ENCODE results near the gene HSPD1.
A peak's percentile ranks its signal among the peaks of the same experiment; 100 is the strongest.
"Not testable (repeated sequence)": the region's sequence is repeated elsewhere in the genome, so short reads cannot be mapped to it uniquely, and the experiment has no call there.

HSPD1 gene

DNA sequence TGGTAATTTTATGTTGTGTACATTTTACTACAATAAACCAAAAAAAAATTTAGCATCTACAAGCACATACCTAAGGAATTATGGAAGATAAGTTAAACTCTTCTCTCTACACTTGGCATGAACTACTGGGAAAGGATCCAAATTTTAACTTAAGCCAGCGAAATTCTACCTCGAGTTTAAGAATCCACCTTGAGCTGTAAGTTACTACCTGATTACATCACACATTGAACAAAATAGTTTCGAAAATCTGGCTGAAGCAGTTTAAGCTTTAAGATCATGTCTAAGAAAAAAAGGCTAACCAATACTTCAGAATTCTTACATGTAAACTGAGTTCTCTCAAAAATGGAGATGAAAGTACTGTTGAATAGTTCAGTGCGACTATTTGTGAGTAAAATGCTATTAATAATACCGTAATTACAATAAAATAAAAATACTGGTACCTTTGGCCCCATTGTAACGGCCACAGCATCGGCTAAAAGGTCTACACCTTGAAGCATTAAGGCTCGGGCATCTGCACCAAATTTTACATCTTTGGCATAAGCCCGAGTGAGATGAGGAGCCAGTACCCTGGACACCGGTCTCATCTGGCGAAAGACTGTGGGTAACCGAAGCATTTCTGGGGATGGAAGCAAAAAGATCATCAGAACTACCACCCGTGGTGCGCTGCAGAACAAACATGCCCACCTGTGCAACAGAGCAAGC, 1.3 kb downstream of the HSPD1 start:
- FAIRE-seq (no peak), DNase-seq (ENCODE audit: extremely low spot score, insufficient read length, low read depth) (no peak)

DNA sequence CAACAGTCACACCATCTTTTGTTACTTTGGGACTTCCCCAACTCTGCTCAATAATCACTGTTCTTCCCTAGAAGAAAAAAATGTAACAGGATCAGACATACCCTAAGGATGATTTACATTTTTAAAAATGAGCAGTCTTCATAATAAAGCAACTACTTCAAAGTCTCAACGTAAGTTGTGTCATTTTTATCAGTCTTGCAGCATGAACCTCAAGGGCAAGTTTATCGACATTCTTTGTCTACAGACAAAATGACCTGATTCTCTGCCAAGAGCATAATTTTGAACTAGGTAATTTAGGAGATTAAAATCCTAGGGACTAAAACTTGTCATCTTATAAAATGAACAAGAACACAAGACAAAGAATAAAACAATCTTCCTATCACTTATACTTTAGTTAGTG, 2.3 kb downstream of the HSPD1 start:
- DNase-seq (ENCODE audit: extremely low spot score, insufficient read length, low read depth) (no peak), FAIRE-seq (no peak)

DNA sequence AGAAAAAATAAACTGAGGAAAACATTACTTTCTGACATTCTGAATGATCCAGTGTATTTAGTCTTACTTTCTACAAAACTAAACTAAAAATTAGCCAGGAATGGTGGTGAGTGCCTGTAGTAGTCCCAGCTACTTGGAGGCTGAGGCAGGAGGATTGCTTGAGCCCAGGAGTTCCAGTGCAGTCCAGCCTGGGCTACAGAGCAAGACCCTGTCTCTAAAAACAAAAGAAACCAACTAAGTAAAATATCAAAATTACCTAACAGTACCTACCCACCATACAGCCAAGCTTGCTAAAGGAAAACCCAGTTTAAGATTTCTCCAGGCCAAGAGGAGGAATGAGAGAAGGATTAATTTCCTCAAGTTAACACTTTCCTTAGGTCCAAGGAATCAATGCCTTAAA, 2.9 kb downstream of the HSPD1 start:
- DNase-seq (ENCODE audit: extremely low spot score, insufficient read length, low read depth) (no peak), FAIRE-seq (no peak)

DNA sequence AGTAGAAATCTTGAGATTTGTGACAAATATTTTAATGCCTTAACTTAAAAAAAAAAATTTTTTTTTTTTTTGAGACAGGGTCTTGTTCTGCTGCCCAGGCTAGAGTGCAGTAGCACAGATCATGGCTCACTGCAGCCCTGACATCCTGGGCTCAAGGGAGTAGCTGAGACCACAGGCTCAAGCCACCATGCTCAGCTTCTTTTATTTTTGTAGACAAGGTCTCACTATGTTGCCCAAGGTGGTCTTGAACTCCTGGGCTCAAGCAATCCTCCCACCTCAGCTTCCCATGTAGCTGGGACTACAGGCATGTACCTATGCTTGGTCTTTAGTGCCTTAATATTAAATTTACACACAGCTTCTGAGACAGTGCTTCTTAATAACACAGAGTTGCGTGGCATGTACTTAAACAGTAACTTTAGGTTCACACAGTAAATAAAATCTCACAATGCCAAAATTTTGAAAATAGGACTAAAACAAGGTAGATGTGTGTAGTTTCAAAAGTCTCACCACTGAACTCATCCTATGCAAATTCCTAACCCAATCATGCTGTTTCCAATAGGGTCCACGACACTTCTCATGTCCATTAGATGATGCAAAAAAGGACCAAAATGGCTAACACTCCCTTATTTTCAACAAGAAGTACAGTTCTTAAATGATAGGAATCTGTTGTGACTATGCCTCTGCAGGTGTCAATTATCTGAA, 4.1 kb downstream of the HSPD1 start:
- FAIRE-seq (no peak), DNase-seq (ENCODE audit: extremely low spot score, insufficient read length, low read depth) (no peak)

GRCh38 chr2:197487385-197487784, 12.3 kb downstream of the HSPD1 start:
- DNase-seq (ENCODE audit: extremely low spot score, insufficient read length, low read depth) (no peak), FAIRE-seq (no peak)

GRCh38 chr2:197486175-197486574, 13.5 kb downstream of the HSPD1 start:
- no peak for DNase-seq (ENCODE audit: extremely low spot score, insufficient read length, low read depth)
- no peak for FAIRE-seq

DNA sequence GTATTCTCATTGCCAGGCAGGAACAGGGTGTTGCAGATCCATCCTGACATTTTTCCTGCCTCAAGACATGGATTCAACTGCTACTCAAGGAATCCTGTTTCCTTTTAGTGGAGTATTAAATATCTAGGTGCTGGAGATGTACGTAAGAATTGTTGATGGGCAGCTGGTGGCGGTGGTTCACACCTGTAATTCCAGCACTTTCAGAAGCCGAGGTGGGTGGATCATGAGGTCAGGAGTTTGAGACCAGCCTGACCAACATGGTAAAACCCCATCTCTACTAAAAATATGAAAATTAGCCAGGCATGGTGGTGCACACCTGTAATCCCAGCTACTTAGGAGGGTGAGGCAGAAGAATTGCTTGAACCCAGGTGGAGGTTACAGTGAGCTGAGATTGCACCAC, 15.4 kb downstream of the HSPD1 start:
- DNase-seq (ENCODE audit: extremely low spot score, insufficient read length, low read depth); FAIRE-seq: not testable (repeated sequence)

GRCh38 chr2:197480165-197481036, 19.2 kb downstream of the HSPD1 start:
- no peak for DNase-seq (ENCODE audit: extremely low spot score, insufficient read length, low read depth)
- FAIRE-seq = no peak

DNA sequence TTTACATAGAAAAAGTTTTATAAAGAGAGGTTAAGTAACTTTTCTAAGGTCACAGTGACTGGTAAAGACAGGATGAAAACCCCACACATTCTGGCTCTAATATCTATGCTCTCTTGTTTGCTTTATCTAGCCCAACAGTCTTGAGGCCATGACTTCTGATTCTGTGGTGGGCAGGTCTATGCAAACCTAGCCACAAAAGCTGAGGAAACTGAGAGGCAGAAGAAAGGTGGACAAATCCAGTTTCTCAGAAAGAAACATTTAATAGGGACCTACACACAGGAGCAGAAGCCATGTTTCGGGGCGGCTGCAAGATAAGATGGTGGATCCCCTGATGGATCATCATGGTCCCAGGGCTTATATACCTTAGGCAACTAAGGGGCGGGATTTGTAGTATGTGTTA, 21.8 kb downstream of the HSPD1 start:
- FAIRE-seq (no peak), DNase-seq (ENCODE audit: extremely low spot score, insufficient read length, low read depth) (no peak)

DNA sequence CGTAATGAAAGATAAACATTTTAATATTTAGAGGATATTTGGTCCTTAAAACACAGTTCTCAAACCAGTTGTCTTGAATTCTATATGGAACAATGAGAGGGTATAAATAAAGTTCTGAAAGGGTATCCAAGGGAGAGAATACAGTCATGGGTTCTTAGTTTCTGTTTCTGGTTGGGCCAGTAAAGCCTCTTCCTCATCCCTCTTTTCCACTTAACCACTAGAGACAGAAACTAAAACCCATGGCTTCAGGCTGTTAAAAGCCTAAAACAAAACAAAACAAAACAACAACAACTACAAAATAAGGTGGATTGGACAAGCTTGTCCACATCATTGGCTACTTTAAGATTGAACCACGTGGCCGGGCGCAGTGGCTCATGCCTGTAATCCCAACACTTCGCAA, 27.5 kb downstream of the HSPD1 start:
- no peak for FAIRE-seq
- DNase-seq (ENCODE audit: extremely low spot score, insufficient read length, low read depth) = no peak

DNA sequence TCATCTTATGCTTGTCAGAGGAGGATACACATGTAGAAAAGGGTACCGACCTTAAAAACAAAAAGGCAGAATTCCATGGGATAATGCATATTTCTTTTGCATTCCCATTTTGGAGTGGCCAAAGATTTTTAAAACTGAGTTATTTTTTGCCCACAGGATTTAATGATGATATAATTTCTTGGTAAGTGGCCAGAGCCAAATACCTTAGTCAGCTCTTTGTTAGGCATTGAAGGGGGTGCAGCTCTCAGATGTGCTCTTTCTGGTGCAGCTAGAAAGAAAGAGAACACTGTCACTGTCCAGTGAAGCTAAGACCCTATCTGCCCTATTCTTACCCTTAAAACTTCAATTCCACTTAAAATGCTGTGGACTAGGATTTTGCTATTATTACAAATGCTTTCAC, 35.5 kb downstream of the HSPD1 start:
- DNase-seq (ENCODE audit: extremely low spot score, insufficient read length, low read depth) (no peak), FAIRE-seq (no peak)

- DNase-seq (ENCODE audit: extremely low spot score, insufficient read length, low read depth) (no peak), FAIRE-seq (no peak)
Observed at GRCh38 chr2:197461057-197461456, 38.6 kb downstream of the HSPD1 start.

- FAIRE-seq (no peak), DNase-seq (ENCODE audit: extremely low spot score, insufficient read length, low read depth) (no peak)
Observed at GRCh38 chr2:197460649-197461048, 39.0 kb downstream of the HSPD1 start.

DNA sequence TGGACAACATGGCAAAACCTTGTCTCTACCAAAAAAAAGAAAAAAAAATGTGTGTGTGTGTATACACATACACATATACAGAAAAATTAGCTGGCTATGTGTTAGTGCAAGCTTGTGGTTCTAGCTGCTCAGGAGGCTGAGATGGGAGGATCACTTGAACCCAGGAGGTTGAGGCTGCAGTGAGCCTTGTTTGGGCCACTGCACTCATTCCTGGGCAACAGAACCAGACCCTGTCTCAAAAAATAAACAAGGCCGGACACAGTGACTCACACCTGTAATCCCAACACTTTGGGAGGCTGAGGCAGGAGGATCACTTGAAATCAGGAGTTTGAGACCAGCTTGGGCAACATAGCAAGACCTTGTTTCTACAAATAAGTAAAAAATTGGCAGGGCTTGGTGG, 44.2 kb downstream of the HSPD1 start:
- FAIRE-seq (no peak), DNase-seq (ENCODE audit: extremely low spot score, insufficient read length, low read depth) (no peak)

DNA sequence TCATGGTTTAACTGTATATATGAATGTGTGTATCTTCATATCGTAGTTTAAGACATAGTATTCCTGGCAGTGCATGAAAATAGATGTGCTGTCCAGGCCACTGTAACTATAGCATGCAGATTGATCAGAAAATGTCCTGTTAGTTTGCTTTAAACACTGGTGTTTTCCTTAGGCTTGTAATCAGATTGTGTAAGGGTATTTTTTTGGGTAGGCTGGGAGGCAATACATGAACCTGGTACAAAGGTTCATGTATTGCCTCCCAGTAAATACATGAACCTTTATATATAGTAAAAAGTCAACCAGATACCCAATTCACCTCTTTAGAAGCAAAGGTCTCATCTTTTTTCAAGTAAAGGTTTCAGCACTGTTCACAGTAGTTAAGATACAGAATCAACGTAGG, 44.7 kb downstream of the HSPD1 start:
- DNase-seq (ENCODE audit: extremely low spot score, insufficient read length, low read depth) (no peak), FAIRE-seq (no peak)

DNA sequence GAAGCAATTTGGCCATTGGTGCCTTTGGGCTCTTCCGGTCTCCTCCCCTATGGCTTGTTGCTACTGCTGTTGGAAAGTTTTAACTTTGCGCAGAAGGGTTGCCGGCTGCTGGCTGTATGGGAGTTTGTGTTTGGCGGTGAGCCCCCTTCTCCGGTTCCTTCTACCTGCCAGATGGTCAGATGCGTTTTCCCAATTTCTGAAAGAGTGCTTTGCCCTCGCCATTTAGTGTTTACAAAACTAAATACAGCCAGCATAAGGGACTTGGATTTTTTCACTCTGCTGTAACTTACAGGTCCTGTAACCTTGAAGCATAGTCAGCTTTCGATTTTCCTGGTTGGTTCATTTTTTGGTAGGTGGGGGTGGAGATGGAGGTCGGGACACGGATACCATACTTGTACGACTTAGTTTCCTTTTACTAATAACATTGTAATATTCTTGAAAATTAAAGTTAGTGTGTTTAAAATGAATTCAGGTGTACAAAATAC, 45.7 kb downstream of the HSPD1 start:
- peak; percentile 32 for DNase-seq (ENCODE audit: extremely low spot score, insufficient read length, low read depth)
- no peak for FAIRE-seq

GRCh38 chr2:197453123-197453913, 46.3 kb downstream of the HSPD1 start, which contains the start of gene COQ10B:
COQ10B (plus strand) TSS chr2:197453552; CDS start chr2:197453561, 9 bp downstream.
- DNase-seq (ENCODE audit: extremely low spot score, insufficient read length, low read depth) (peak; percentile 92), FAIRE-seq (peak; percentile 99)

- DNase-seq (ENCODE audit: extremely low spot score, insufficient read length, low read depth) (no peak), FAIRE-seq (no peak)
Observed at GRCh38 chr2:197452754-197453122, 46.9 kb downstream of the HSPD1 start.

DNA sequence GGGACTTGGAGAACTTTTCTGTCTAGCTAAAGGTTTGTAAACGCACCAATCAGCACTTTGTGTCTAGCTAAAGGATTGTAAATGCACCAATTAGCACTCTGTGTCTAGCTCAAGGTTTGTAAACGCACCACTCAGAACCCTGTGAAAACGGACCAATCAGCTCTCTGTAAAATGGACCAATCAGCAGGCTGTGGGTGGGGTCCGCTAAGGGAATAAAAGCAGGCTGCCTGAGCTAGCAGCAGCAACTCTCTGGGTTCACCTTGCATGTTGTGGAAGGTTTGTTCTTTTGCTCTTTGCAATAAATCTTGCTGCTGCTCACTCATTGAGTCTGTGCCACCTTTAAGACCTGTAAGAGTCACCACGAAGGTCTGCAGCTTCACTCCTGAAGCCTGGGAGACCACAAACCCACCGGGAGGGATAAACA, 48.7 kb downstream of the HSPD1 start:
- not testable (repeated sequence) for FAIRE-seq; DNase-seq (ENCODE audit: extremely low spot score, insufficient read length, low read depth)

DNA sequence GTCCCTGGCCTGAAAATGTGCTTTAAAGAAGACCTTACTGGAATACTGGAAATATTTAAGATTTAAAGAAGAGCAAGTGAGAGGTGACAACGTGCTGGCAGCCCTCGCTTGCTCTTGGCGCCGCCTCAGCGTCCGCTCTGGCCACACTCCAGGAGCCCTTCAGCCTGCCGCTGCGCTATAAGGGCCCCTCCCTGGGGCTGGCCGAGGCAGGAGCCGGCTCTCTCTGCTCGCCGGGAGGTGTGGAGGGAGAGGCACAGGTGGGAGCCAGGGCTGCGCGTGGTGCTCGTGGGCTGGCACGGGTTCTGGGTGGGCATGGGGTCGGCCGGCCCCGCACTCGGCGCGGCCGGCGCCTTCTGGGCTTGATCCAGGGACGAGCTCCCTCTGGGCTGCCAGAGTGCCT, 49.2 kb downstream of the HSPD1 start:
- no peak for FAIRE-seq
- DNase-seq (ENCODE audit: extremely low spot score, insufficient read length, low read depth) = no peak
